HCT116 (cell line): Measurements from ENCODE around the gene AK3. TPM values are rescaled to one million over a fixed set of nuclear protein-coding genes. Genes with fewer than 3 reads are reported as not detected.

ENCODE experiments used
- ATAC-seq: fragments of 200-7000 bp; cut with Tn5 transposase; 2 replicates; pipeline ENCODE4 v1.9.1; 2020; ENCODE audit warnings: mild to moderate bottlenecking, moderate library complexity
- BruUV-seq: library from RNA; stranded (reverse); fragments of 400-500 nt; replicated peaks from 2 replicates; lab custom pipeline; 2021; lab: Mats Ljungman, UMichigan
- CTCF ChIA-PET: fragments of 300-600 bp; sonication (Branson Sonifier 250); formaldehyde crosslinking; loops from one replicate; lab custom pipeline; 2021; ENCODE audit warnings: antibody characterized with exemption; lab: Charles Lee
- POLR2A ChIA-PET: fragments of 300-600, 350-600 bp; sonication (Branson Sonifier 250); formaldehyde crosslinking; loops from one replicate; lab custom pipeline; 2021; ENCODE audit warnings: antibody characterized with exemption; lab: Charles Lee
- RAD21 ChIA-PET, 2 experiments: fragments of 300-600 bp; sonication (Branson Sonifier 250); formaldehyde crosslinking; loops; one replicate each; lab custom pipeline; 2023; ENCODE audit warnings: low total read pairs in 2 of 2; ENCODE audit not compliant: uncharacterized antibody in 2 of 2, unreplicated experiment in 2 of 2, low non-redundant PET in 1 of 2; lab: Charles Lee
- DNase-seq: peaks from one replicate; pipeline ENCODE4 v3.0.0-alpha.2; 2010; ENCODE audit warnings: low read depth, low spot score
- H2AFZ ChIP-seq: fragments of 200-600 bp; shearing (Covaris generic), sonication (generic); 2 replicates; pipeline ENCODE4 v1.6.1; 2017; ENCODE audit warnings: low read depth, mixed run types, mixed read lengths, antibody characterized with exemption, low read length; ENCODE audit not compliant: poor library complexity, severe bottlenecking
- H3K27ac ChIP-seq: 2 replicates; pipeline ENCODE4 v1.5.1; 2012; ENCODE audit warnings: low read depth, low read length
- H3K27me3 ChIP-seq: fragments of 200-600 bp; sonication (generic); 2 replicates; pipeline ENCODE4 v1.6.1; 2016; ENCODE audit warnings: mixed run types, low read length, mixed read lengths; ENCODE audit not compliant: insufficient read depth
- H3K36me3 ChIP-seq, 2 experiments: fragments of 200-500 bp in 1 of 2; fragments of 200-600 bp in 1 of 2; sonication (Bioruptor generic) in 1 of 2; sonication (generic) in 1 of 2; 2 replicates each; pipeline versions ENCODE4 v1.5.1 to v1.6.1; 2014 to 2016; ENCODE audit warnings: low read length in 2 of 2, inconsistent platforms in 1 of 2, mixed read lengths in 1 of 2, mixed run types in 1 of 2; ENCODE audit not compliant: insufficient read depth in 2 of 2, control insufficient read depth in 1 of 2
- H3K4me1 ChIP-seq, 2 experiments: fragments of 200-600 bp in 1 of 2; sonication (generic) in 1 of 2; 2 replicates each; pipeline versions ENCODE4 v1.5.1 to v1.6.1; 2012 to 2017; ENCODE audit warnings: low read length in 2 of 2, inconsistent platforms in 1 of 2, mild to moderate bottlenecking in 1 of 2, mixed read lengths in 1 of 2, mixed run types in 1 of 2, moderate library complexity in 1 of 2; ENCODE audit not compliant: insufficient read depth in 2 of 2, control insufficient read depth in 1 of 2
- H3K4me2 ChIP-seq: fragments of 200-600 bp; sonication (generic); 2 replicates; pipeline ENCODE4 v1.6.1; 2017; ENCODE audit warnings: mixed run types, low read length, mixed read lengths
- H3K4me3 ChIP-seq, 2 experiments: fragments of 200-600 bp in 1 of 2; sonication (generic) in 1 of 2; replicated peaks in 1 of 2; 2 replicates each; pipeline ENCODE4 v1.5.1; 2011 to 2016; ENCODE audit warnings: low read length in 2 of 2, control low read depth in 1 of 2, low read depth in 1 of 2, mild to moderate bottlenecking in 1 of 2, mixed read lengths in 1 of 2, mixed run types in 1 of 2
- H3K79me2 ChIP-seq: fragments of 200-600 bp; sonication (generic); 2 replicates; pipeline ENCODE4 v1.6.1; 2017; ENCODE audit warnings: mild to moderate bottlenecking, mixed run types, low read length, moderate library complexity, mixed read lengths; ENCODE audit not compliant: insufficient read depth
- H3K9ac ChIP-seq: fragments of 200-600 bp; sonication (generic); 2 replicates; pipeline ENCODE4 v1.6.1; 2016; ENCODE audit warnings: low read length, mixed read lengths
- H3K9me2 ChIP-seq: fragments of 200-600 bp; sonication (generic), shearing (Covaris generic); 2 replicates; pipeline ENCODE4 v1.6.1; 2017; ENCODE audit warnings: mixed run types, mild to moderate bottlenecking, moderate library complexity; ENCODE audit not compliant: insufficient read depth
- H3K9me3 ChIP-seq, 2 experiments: fragments of 200-500 bp in 1 of 2; fragments of 200-600 bp in 1 of 2; sonication (Bioruptor generic) in 1 of 2; sonication (generic) in 1 of 2; 2 replicates each; pipeline ENCODE4 v1.6.1; 2014 to 2017; ENCODE audit warnings: low read length in 2 of 2, mixed read lengths in 2 of 2, inconsistent platforms in 1 of 2, low read depth in 1 of 2, mild to moderate bottlenecking in 1 of 2, mixed run types in 1 of 2, moderate library complexity in 1 of 2; ENCODE audit not compliant: control insufficient read depth in 1 of 2, insufficient read depth in 1 of 2
- H4K20me1 ChIP-seq: fragments of 200-600 bp; sonication (generic), shearing (Covaris generic); 2 replicates; pipeline ENCODE4 v1.6.1; 2017; ENCODE audit warnings: mixed run types, mild to moderate bottlenecking, moderate library complexity; ENCODE audit not compliant: insufficient read depth
- CBX3 ChIP-seq: IDR thresholded peaks from 2 replicates; pipeline ENCODE4 v1.6.1; 2012; ENCODE audit warnings: low read depth
- CTCF ChIP-seq, 3 experiments: fragments of 200-600 bp in 1 of 3; sonication (generic) in 1 of 3; IDR thresholded peaks in 2 of 3; conservative IDR thresholded peaks in 1 of 3; 2 replicates each; pipeline ENCODE4 v1.5.1; 2012 to 2017; ENCODE audit warnings: low read depth in 2 of 3, low read length in 2 of 3, antibody characterized with exemption in 1 of 3, borderline replicate concordance in 1 of 3, control low read depth in 1 of 3, mild to moderate bottlenecking in 1 of 3, mixed read lengths in 1 of 3, mixed run types in 1 of 3, moderate library complexity in 1 of 3; ENCODE audit not compliant: insufficient read depth in 1 of 3
- EGR1 ChIP-seq: IDR thresholded peaks from 2 replicates; pipeline ENCODE4 v1.6.1; 2012; ENCODE audit warnings: low read depth
- EZH2phosphoT487 ChIP-seq: fragments of 200-600 bp; IDR thresholded peaks from 2 replicates; pipeline ENCODE4 v1.6.1; 2018; ENCODE audit warnings: antibody characterized with exemption, borderline replicate concordance
- FOSL1 ChIP-seq: IDR thresholded peaks from 2 replicates; pipeline ENCODE4 v1.6.1; 2012; ENCODE audit warnings: low read depth
- JUND ChIP-seq: IDR thresholded peaks from 2 replicates; pipeline ENCODE4 v1.6.1; 2012
- MAX ChIP-seq: IDR thresholded peaks from 2 replicates; pipeline ENCODE4 v1.6.1; 2012
- POLR2A ChIP-seq: IDR thresholded peaks from 2 replicates; pipeline ENCODE4 v1.7.0; 2011; ENCODE audit warnings: borderline replicate concordance; ENCODE audit not compliant: insufficient read depth, insufficient read length; ENCODE audit errors: extremely low read depth
- RAD21 ChIP-seq: IDR thresholded peaks from 2 replicates; pipeline ENCODE4 v1.6.1; 2012; ENCODE audit warnings: low read depth, mild to moderate bottlenecking
- REST ChIP-seq: IDR thresholded peaks from 2 replicates; pipeline ENCODE4 v1.6.1; 2012; ENCODE audit warnings: low read depth
- SIN3A ChIP-seq: IDR thresholded peaks from 2 replicates; pipeline ENCODE4 v1.6.1; 2012; ENCODE audit warnings: low read depth
- SRF ChIP-seq: IDR thresholded peaks from 2 replicates; pipeline ENCODE4 v1.6.1; 2012; ENCODE audit warnings: low read depth
- TCF7L2 ChIP-seq: IDR thresholded peaks from 2 replicates; pipeline ENCODE4 v1.7.0; 2011; ENCODE audit warnings: borderline replicate concordance, inconsistent platforms; ENCODE audit not compliant: insufficient read depth, insufficient read length; ENCODE audit errors: extremely low read depth
- YY1 ChIP-seq: IDR thresholded peaks from 2 replicates; pipeline ENCODE4 v1.6.1; 2011; ENCODE audit warnings: low read length, low read depth, moderate library complexity, mild to moderate bottlenecking; ENCODE audit not compliant: insufficient replicate concordance; ENCODE audit errors: extremely low read depth
- ZBTB33 ChIP-seq: IDR thresholded peaks from 2 replicates; pipeline ENCODE4 v1.6.1; 2011; ENCODE audit warnings: mild to moderate bottlenecking, low read length, moderate library complexity; ENCODE audit not compliant: insufficient replicate concordance; ENCODE audit errors: extremely low read depth
- ZFX ChIP-seq: fragments of 450-650 bp; IDR thresholded peaks from 2 replicates; pipeline ENCODE4 v1.6.1; 2017
- ZNF274 ChIP-seq: fragments of 200-500 bp; sonication (Bioruptor generic); IDR thresholded peaks from 2 replicates; pipeline ENCODE4 v1.6.1; 2014; ENCODE audit warnings: mild to moderate bottlenecking, low read depth, low read length, inconsistent platforms
- intact Hi-C: fragments of 100-400 bp; cut with micrococcal nuclease; formaldehyde crosslinking; loops from 2 replicates; pipeline ENCODE4 v1.10.0; 2022
- total RNA-seq: library from RNA; stranded (reverse); gene quantifications from one replicate; pipeline ENCODE4 v1.2.1, GENCODE V29; 2021; ENCODE audit not compliant: unreplicated experiment

AK3 gene
- total RNA-seq, 1 experiment from 2014 or later = 43.0 TPM

- ATAC-seq (peak; percentile 95), DNase-seq (peak; percentile 87)
- H3K9ac ChIP-seq = peak within 1 kb of the TSS; percentile 71
- H3K27ac ChIP-seq = peak within 1 kb of the TSS; percentile 88
- H3K27me3 ChIP-seq = no peaks in the 10 kb centered on the region
- H3K79me2 ChIP-seq = peaks cover 42% of the 10 kb centered on the region
- no peaks in the 10 kb centered on the region for H3K9me2 ChIP-seq
- H2AFZ ChIP-seq = peak within 1 kb of the TSS; percentile 83
- H3K9me3 ChIP-seq = no peaks in the 10 kb centered on the region
- H3K4me1 ChIP-seq = peaks cover 15 to 23% of the 10 kb centered on the region in 2 experiments
- POLR2A ChIA-PET = interaction anchor here (0.5 to 1.0 kb wide), 7 partner anchors 9 to 63 kb away, joined by 3 to 8 read pairs (median 3); partner anchors contain the start of genes AK3 and SPATA6L
- RAD21 ChIA-PET = no interaction called here
- no TSS peak for BruUV-seq
- H3K36me3 ChIP-seq = no peaks in the 10 kb centered on the region
- H3K4me2 ChIP-seq = peak within 1 kb of the TSS; percentile 91
- intact Hi-C loops = no loop called here
- CTCF ChIA-PET = interaction anchor here (1.0 to 1.1 kb wide), 2 partner anchors 14 to 75 kb away, joined by 3 to 4 read pairs; no protein-coding TSS in a partner anchor
- H3K4me3 ChIP-seq = peak within 1 kb of the TSS; percentile 87 to 88
- no peaks in the 10 kb centered on the region for H4K20me1 ChIP-seq
- peak; percentile 29 for TF ChIP-seq TCF7L2
- TF ChIP-seq ZFX = peak; percentile 86
- peak; percentile 80 for TF ChIP-seq MAX
- peak; percentile 15; the same call in 1 of the 2 replicates for TF ChIP-seq RAD21
- TF ChIP-seq SIN3A = peak; percentile 95
- peak; percentile 87 for TF ChIP-seq YY1
- TF ChIP-seq SRF = peak; percentile 9; the same call in 1 of the 2 replicates
- TF ChIP-seq EGR1 = peak; percentile 53
- TF ChIP-seq ZNF274 = no peak
- no peak for TF ChIP-seq ZBTB33
- TF ChIP-seq POLR2A = peak; percentile 98
- peak; percentile 50; the same call in 1 of the 2 replicates for TF ChIP-seq CBX3
- TF ChIP-seq FOSL1 = 0 out of 2 replicates have a peak, but pooled peaks have one; percentile 23
- TF ChIP-seq CTCF (IDR thresholded peaks at IDR 0.05 in 2 of 3, conservative IDR thresholded peaks at IDR 0.05 in 1 of 3; ENCODE audit: borderline replicate concordance in 1 of 3, insufficient read depth in 1 of 3, low read depth in 2 of 3, low read length in 2 of 3) = peak; percentile 20 to 59 (median 48); a peak in 4 of 6 replicates
- TF ChIP-seq REST = no peak
- peak; percentile 31; the same call in 1 of the 2 replicates for TF ChIP-seq JUND
- no peak for TF ChIP-seq EZH2phosphoT487
Measured at GRCh38 chr9:4679268-4680172, 61.5 kb downstream of the AK3 start, which contains the start of gene CDC37L1. Gene CDC37L1 (plus strand): TSS chr9:4679569. CDS start chr9:4679768, 199 bp downstream.
